GM03348 (cell line): ENCODE results near the gene TRAPPC14.
A peak's percentile ranks its signal among the peaks of the same experiment; 100 is the strongest.

ENCODE experiments used
- DNase-seq: peaks from one replicate; pipeline ENCODE4 v3.0.0; 2012; ENCODE audit warnings: low spot score

Gene TRAPPC14

DNA sequence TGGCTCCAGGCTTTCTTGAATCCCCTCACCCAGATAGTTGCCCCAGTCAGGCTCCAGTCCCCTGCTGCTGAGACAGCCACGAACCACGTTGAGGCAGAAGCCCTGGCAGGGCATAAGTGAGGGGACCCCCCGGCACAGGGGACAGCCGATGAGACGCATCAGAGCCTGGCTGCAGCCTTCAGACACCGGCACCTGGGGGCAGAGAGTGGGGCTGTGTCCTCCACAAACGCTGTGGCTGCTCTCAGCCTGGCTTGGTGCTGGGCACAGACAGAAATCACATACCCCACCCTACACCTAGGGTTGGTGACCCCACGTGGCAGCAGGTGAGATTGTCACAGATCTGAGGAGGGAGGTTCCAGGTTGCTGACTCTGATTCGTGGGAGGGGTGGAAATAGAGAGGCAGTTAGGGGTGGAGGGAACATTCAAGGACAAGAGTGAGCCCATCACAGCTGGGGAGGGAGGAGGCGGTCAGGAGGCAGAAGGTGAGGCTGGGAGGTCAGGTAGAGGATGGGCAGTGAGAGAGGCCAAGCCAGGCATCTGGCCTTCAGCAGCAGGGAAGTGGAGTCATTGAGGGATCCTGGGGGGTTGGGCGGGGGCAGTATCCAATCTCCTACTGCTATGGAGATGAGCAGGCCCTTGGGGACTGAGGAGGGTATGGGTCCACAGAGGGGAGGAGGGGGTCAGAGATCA lies 15.4 kb upstream of the TRAPPC14 start:
- DNase-seq: no peak

DNA sequence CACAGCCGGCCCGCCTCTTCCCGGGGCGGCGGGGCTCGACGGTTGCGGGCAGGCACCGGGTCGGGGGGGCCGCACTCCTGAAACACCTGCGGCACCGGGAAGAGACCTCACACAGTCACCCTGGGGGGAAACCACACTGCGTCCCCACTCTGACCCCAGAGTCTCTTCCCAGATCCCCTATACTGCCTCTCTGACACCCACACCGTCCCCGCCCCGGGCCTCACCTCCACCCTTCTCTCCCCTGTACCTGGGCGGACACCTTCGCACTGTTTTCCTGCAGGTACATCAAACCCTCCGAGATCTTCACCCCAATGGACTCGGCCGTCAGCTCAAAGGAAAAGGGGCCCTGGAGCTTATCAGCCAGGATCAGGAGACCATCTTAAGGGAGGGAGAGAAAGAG lies 13.3 kb upstream of the TRAPPC14 start:
- no peak for DNase-seq

DNA sequence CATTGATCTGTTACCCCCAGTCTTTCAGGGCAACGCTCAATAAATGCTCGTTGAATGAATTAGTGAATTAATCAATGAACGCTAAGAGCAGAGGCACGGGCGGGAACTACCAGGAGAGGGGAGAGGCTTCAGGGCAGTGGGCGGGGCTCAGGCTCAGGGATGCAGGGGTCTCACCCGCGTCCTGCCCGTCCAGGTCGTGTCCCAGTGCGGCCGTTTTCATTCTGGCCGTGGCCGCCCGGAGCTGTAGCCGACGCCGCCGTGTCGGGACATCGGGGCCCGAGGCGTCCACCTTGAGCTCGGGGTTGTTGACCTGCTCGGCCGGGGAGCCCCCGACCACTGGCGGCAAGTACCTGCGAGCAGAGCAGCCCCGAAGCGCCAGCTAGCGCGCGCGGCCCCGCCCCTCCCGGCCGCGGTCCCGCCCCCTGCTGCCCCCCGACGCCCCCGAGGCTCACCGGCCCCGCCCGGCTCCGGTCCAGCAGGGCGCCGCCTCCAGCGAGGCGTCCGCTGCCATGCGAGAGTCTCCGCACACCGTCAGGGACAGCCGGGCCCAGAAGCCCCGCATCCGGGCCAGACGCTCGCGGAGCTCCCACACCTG lies 12.7 kb upstream of the TRAPPC14 start:
- DNase-seq: peak; percentile 40

DNA sequence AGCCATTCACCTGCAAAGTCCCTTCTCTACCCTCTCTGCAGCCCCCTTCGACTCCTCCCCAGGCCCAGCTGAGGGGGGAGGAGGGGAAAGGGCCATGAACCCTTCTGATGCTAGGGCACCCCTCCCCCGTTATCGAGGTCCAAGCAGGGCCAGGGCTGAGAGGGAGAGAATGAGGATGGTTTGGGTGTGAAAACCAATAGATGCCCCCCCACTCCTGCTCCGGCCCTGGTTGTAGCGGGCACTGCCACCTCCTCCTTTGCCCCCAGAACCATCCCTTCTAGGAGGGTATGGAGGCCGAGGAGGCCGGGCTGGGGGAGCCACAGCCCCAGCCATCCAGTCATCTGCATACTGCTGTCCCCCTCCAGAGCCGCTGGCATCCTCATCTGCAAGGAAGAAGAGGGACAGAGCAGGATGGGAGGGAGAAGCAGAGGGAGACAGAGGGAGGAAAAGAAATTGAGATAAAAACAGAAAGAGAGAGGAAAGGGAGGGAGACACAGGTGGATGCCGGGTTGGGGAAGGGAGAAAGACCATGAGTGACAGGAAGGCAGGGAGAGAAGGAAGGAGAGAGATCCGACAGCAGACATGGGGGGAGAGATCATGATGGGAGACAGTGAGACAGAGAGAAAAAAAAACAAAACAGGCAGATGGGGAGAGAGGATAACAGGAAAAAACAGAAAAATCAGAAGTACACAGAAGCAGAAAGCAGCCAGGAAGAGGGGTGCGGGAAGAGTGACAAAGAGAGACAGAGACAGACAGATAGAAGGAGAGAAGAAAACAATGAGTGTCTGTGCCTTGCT lies 11.8 kb upstream of the TRAPPC14 start:
- DNase-seq: no peak

DNA sequence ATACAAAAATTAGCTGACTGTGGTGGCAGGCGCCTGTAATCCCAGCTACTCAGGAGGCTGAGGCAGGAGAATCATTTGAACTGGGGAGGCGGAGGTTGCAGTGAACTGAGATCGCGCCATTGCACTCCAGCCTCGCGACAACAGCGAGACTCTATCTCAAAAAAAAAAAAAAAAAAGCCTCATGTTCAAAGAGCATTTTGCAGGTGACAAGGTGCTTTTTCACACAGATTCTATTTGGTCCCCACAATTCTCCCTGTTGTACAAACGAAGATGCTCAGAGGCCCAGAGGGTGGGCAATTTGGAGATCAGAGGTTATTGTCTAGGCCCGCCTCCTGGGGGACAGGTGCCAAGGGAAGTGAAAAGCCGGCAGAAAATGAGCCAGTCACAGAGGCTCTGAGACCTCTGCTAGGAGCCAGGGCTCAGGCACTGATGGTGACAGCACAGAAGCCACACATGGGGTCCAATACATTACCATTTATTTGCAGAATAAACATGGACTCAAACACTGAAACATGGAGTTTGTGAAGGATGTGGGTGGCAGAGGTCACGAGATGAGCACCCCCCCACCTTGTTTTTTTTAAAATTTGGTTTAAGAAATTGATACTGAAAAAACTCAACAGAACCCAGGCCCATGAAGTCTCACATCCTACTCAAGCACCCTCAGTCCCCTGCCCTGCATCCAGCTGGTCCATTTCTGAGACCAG lies 10.8 kb upstream of the TRAPPC14 start:
- DNase-seq: no peak

DNA sequence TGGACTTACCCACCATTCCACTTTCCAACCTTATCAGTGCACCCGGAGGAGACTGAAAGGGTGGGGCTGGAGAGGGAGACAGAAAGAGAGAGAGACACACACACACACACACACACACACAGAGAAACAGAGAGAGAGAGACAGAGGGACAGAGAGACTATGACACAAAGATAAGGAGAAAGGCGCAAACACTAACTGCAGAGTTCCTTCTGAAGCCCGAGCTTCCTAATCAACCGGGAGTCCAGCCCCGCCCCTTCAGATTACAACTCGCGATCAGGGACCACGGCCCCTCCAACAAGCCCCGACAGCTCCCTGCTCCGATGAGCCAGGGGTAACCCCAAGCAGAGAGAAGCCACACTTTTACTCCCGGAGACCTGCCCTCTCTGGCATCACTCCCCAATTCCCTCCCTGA lies 9.4 kb upstream of the TRAPPC14 start:
- no peak for DNase-seq

DNA sequence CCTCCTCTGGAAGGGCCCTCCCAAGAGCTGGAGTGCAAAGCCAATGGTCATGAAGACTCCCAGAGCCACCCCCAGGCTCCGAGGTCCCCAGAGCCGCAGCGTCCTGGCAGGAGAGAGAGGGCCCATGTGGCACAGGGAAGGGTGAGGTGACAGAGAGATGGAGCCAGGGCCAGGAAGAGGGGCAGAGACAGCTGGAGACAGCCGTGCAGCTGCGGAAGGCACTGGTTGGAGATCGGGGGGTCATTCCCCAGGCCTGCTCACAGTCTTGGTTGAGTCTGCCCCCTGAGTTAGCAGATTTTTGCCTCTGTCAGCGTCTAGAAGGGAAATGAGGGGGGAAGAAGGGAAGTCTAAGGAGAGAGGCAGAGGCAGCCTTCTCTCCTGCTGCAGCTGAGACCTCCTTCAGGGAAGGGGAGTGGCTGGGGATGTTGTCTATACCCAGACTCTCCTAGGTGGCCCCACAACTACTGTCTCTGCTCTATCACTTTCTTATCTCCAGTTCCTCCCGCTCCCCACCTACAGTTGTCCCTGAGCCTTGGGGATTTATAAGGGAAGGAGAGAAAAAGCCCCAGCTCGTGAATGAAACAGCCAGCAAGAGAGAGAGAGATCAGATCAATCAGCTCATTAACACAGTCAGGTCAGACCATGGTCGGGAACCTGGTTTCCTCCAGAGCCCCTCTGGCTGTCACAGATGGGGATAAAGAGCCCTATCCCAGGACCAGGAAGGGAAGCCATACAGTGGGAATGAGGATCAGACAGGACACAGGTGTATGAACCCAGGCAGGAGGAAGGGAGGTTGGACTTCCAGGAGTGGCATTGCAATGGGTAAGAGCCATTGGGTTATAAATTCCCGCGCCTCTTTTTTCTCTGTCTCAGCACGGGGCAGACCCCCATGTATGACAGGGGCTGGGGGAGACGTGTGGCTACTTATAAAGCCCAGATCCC lies 8.7 kb upstream of the TRAPPC14 start:
- DNase-seq: no peak

DNA sequence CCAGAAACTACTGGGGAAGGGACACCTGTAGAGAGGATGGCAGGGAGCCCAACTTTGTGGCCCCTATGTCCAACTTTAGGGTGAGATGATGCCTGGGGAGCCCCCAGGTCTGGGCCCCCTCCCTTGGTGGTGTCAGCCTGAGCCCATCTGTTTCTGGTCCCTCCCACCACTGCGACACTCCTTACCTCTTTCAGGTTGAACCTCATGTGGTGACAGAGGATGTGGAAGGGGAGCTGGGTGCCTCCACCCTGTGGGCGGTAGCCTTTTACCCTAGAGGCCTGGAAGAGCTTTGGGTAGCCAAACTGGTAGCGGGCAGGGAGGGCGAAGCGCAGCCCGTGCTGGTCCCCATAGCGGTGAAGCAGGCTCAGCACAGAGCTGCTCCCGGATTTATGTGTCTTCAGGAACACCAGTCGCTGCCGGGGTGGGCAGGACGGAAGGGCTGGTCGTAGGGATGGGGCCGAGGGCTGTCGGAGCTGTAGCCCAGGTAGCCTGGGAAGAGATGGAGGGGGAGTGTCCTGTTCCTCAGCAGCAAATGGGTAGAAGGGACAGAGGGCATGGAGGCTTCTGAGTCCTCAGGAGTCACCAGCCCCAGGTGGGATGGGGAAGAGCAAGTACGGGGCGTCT lies 7.9 kb upstream of the TRAPPC14 start:
- DNase-seq: no peak

DNA sequence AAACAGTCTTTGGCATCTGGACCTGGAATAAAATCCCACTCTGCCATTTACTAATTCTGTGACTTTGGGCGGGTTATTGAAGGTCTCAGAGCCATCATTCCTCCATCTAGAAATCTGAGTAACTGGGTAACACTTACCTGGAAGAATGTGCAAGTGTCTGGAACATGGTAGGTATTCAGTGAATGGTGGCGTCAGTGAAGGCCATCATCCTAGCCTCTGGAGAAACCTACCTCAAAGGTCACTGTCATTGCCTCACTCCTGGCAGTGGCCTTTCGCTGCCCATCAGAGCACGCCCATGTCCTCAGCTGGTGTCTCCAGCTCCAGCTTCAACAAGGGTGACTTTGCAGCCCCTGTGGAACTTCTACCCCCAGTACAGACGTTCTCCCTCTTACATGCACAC lies 5.3 kb upstream of the TRAPPC14 start:
- DNase-seq: no peak

DNA sequence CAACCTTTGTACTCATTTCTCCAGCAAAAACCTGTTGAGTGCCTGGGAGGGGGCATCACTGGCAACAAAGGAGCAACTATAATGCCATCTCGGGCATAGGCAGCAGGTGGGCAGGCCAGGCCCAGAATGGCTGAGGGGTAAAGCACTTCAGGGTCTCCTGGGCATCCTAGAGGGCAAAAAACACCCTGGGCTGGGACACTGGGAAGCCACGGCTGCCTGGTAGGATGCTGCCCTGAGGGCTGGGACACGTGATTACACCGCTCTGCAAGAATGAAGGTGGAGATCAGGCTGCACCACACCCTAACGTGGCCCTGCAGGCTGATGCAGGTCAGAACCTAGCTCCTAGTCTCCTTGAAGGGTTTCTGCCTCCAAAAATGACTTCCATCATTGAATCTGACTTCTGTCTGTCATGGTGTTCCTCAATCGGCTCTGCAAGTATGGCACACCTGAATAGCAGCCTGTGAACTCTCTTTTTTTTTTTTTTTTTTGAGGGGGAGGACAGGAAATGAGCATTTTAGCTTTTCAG lies 4.5 kb upstream of the TRAPPC14 start:
- DNase-seq: no peak

DNA sequence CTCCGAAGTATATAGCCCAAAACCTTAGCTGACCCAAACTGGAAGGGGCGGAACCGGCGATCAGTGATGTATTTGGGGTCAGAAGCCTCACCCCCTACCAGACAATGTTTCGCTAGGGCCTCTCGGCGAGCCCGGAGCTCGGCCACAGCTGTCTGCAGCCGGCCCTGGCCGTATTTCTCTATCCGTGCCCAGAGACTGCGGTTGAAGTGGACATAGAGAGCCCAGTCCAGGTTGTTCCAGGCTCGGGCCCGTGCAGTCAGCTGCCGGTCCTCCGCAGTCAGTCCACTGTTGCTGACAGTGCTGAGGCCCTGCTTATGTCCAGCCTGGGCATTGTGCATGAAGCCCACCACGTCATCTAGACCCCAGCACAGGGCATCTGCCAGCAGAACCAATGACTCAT lies 1.5 kb upstream of the TRAPPC14 start:
- no peak for DNase-seq

DNA sequence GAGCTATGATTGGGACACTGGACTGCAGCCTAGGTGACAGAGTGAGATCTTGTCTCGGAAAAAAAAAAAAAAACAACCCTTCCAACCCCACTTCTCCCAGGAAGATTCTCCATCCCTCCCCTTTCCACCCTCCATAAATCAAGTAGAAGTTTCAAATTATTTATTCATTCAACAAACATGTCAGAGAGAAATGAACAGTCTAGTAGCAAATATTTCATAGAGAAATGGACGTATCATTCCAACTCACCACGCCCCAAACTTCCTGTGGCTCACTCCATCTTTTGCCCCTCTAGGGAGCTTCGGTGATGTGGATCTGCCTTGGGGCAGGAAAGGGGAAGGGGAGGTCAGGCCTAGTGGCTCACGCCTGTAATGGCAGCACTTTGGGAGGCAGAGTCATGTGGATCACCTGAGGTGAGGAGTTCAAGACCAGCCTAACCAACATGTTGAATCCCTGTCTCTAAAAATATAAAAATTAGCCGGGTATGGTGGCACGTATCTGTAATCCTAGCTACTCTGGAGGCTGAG lies 638 bp upstream of the TRAPPC14 start:
- no peak for DNase-seq

DNA sequence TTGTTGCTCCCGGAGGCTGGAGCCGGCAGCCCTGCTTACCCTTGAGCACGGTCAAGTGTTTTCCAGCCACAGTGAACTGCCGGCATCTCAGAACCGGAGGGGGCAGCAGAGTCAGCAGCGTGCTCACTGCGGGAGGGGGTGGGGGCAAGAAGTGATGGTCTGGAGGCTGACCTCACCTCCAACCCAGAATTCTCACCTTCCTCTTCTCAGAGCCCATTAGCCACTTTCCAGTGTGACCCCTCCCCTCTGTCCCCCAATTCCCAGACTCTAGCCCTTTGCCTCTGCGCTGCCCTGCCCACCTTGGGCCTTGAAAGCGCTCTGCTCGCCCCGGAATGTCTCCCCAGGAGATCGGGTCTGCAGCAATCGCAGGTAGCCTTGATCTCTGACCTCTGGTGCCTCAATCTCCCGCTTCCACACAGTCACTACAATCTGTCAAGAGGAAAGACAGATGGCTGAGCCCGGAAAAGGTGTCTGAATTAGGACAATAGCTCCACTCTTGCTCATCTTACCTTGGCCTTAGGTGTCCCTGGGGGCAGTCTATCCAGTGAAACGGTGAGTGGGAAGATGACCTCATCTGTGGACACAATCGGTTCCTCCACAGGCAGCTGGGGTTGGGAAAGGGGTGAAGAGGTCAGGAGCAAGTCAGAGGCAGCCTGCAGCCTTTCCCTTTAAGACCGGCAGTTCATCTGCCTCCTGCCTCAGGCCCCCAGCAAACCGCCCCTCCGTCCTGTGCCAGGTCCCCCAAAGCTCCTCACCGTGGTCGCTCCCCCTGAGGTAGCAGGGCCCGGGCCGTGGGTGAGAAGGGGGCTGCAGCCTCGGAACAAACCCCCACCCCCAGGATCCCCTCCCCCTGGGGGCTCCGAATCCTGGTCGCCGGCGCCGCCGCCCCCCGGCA lies 942 bp downstream of the TRAPPC14 start:
- peak; percentile 60 for DNase-seq

DNA sequence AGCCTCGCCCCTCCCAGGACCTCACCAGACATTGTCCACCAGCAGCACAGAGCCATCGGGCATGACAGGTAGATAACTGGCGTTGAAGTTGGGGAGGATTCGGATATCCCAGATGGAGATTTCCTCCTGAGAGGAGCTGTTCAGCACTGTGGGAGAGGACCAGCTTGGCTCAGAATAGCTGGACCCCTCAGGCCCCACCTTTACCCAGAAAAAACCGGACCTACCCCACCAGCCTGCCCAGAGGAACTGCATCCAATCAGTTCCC lies 1.5 kb downstream of the TRAPPC14 start:
- no peak for DNase-seq

DNA sequence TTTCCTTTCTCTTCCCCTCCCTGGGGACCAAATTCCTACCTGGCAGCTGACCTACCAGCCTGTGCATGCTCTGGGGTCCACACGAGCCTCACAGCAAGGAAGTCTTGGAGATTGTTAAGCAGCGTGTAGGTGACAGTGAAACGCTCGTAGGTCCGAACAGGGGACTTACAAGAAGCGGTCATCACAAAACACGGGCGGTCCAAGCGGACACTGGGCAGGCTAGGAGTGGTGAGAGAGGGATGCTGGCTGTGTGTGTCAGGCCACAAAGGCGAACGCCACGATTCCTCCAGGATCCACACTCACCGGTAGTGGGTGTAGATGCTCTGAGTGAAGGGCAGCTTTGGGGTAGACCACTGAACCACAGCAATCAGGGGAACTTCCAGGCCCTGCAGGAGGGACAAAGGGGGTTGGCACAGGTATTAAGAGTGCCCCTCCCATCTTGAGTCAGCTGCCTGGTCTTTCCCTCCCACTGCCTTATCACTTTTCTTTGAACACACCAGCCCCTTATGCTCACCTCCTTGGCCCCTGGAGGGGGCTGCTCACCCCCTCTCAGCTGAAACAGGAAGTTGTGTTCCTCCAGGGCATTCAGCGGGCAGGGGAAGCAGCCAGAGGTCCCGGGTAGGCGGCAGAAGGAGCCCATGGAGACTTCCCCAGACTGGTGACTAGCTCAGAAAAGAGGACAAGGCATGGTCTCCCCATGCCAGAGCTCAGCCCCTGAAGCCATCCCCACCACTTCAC lies 2.0 kb downstream of the TRAPPC14 start:
- no peak for DNase-seq

DNA sequence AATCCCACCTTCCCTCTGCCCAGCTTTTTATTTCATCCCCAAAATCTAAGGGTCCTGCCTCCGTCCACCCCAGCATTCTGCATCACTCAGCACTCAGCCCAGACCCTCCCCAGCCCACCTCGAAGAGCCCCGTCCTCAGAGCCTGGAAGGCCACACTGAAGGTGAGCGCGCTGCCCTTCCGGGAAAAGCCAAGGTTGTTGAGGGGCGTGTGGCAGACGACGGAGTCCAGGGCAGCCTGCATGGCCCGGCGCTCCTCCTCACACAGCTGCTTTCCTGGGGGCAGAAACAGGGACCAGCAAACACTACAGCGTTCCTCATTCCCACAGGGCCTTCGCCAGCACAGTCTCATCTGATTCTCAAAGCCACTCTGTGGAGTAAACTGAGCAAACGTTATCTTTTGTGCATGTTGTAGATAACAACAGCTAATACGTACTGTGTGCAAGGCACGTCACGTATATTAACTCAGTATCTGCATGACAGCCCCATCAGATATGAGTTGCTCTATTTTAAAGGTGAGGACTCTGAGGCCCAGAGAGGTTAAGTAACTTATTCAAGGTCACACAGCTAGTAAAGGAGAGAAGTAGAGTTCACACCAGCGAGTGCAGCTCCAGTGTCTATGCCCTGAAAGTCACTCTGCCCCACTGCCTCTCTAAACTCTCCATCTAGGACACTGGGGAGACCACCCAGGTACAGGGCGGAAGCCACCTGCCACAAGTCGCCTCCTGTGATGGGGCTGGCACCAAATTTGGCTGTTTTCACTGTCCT lies 2.8 kb downstream of the TRAPPC14 start:
- DNase-seq: no peak

DNA sequence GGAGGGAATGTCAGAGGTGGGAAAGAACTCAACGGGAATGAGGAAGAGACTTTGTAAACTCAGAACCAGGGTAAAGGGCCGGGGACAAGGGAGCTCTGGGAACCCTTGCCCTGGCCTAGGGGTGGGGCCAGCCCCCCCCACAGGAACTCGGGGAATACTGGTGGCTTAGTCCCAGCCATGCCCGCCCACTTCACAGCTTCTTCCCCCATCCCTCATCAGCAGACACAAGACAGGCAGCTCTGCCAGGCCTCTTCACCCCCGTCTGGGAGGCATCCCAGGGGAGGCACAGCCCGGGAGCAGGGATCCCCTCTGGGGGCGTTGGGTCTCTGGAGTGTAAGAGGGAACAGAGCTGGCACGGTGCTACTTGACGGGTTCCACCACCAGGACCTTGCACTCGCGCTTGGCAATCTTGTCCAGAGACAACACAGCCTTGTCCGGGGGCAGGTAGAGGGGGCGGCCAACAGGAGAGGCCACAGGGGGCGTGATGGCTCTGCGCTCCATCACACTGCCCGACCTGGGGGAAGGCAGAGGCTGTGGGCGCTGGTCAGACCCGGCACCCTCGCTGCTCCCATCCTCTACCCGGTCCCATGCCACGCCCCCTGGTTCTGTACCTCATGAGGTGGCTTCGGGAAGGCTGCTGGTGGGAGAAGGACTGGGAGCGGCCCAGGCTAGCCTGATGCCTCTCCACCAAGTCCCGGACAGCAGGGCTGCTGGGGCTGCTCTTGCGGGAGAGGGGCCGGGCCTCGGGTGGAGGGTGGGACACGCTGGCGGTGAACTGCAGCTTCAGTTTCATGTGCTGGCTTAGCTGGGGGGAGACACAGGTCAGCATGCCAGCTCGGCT lies 3.7 kb downstream of the TRAPPC14 start:
- no peak for DNase-seq
